GM12865 (cell line): ENCODE results near the gene PLAU.

Experiments
- DNase-seq: peaks from one replicate; pipeline ENCODE4 v3.0.0; 2010; ENCODE audit warnings: low read depth
- H3K4me3 ChIP-seq: 2 replicates; pipeline ENCODE4 v1.5.1; 2011; ENCODE audit warnings: mild to moderate bottlenecking, low read depth, low read length, control low read depth
- TF ChIP-seq, protein P1 (sequence below): IDR thresholded peaks from 2 replicates; pipeline ENCODE4 v1.5.1; 2011; ENCODE audit warnings: low read length, control low read depth, low read depth, inconsistent platforms; ENCODE audit not compliant: insufficient read depth; ENCODE audit errors: missing control alignments

PLAU gene

DNA sequence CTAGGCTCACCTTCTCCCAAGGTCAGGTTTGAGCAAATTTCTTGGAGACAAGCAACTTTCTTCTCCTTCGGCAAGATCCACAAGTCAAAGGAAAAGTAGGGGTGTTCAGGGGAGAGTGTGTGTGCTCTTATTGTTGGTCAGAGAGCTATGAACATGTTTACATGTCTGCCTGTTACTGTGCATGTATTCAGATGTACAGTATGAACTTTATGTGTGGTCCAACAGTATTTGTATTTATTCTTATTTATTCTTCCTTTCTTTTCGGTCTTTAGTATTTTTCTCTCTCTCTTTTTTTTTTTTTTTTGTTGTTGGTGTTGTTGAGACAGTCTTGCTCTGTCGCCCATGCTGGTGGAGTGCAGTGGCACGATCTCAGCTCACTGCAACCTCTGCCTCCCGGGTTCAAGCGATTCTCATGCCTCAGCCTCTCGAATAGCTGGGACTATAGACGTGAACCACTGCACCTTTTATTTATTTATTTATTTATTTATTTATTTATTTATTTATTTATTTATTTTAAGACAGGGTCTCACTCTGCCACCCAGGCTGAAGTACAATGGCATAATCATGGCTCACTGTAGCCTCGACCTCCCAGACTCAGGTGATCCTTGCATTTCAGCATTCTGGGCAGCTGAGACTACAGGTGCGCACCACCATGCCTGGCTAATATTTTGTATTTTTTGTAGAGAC, 38.2 kb downstream of the PLAU start:
- no peak overlapping the region for H3K4me3 ChIP-seq
- no peak for DNase-seq
- TF ChIP-seq, protein P1, sequence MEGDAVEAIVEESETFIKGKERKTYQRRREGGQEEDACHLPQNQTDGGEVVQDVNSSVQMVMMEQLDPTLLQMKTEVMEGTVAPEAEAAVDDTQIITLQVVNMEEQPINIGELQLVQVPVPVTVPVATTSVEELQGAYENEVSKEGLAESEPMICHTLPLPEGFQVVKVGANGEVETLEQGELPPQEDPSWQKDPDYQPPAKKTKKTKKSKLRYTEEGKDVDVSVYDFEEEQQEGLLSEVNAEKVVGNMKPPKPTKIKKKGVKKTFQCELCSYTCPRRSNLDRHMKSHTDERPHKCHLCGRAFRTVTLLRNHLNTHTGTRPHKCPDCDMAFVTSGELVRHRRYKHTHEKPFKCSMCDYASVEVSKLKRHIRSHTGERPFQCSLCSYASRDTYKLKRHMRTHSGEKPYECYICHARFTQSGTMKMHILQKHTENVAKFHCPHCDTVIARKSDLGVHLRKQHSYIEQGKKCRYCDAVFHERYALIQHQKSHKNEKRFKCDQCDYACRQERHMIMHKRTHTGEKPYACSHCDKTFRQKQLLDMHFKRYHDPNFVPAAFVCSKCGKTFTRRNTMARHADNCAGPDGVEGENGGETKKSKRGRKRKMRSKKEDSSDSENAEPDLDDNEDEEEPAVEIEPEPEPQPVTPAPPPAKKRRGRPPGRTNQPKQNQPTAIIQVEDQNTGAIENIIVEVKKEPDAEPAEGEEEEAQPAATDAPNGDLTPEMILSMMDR = no peak

DNA sequence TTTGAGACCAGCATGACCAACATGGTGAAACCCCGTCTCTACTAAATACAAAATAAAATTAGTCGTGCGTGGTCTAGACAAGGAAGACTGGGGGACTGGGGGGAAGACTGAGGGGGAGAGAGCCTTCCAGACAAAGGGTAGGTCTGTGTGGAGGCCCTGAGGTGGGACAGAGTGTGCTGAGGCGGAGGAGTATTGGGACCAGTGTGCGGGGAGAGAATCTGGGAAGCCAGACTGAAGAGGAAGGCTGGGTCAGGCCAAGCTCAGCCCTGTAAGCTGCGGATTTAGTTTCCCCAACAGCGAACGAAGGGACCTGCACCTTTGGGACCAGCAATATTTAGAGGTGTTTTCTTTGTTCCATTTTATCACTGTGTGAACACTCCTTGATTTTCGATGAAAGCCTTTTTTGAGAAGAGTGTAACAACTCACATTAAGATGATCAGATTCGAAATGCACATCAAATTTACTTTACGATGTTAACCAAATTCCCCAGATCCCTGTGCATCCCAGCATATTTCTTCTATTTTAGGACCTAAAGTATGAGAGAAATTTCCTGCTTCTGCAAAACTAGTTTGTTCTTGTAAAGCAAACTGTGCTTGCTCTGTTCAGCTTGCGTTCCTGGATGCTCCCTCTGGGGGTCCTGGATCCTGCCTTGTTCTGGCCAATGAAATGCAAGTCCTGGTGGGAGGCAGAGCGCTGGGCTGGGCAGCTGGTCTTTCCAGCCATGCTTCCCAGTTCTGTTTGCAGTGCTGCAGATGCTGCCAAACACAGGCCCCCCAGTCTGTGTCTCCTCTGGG, 39.4 kb downstream of the PLAU start:
- TF ChIP-seq, protein P1 = no peak
- H3K4me3 ChIP-seq = no peak overlapping the region
- no peak for DNase-seq

DNA sequence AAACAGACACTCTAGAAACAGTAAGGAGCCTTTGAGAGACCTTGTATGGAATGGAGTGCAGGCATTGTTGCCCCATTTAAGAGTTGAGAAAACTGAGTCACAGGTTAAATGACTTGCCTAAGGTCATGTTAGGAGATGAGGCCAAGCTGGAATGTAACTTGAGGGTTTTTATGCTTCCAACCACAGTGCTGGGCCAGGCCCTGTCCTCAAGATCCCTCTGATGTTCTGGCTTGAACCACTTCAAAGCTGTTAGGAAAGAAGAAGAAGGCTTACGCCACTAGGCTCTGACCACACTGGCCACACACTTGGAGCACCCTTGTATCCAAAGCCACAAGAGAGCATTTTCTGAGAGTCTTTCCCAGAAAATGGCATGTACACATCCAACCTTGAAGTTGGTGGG, 42.7 kb downstream of the PLAU start:
- TF ChIP-seq, protein P1 = no peak
- DNase-seq = no peak
- H3K4me3 ChIP-seq = no peak overlapping the region

DNA sequence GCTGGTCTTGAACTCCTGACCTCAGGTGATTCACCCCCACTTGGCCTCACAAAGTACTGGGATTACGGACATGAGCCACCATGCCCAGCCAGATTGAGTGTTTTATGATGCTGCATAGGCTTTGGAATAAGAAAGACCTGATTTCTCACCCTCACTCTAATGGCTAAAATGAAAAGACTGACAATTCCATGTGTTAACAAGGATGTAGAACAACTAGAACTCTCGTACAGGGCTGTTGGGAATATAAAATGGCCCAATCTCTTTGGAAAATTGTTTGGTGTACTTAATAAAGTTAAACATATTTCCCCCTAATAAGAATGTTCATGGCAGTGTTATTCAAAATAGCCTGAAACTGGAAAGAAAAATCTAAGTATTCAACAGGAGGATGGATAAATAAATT, 43.8 kb downstream of the PLAU start:
- TF ChIP-seq, protein P1 = no peak
- no peak overlapping the region for H3K4me3 ChIP-seq
- no peak for DNase-seq

DNA sequence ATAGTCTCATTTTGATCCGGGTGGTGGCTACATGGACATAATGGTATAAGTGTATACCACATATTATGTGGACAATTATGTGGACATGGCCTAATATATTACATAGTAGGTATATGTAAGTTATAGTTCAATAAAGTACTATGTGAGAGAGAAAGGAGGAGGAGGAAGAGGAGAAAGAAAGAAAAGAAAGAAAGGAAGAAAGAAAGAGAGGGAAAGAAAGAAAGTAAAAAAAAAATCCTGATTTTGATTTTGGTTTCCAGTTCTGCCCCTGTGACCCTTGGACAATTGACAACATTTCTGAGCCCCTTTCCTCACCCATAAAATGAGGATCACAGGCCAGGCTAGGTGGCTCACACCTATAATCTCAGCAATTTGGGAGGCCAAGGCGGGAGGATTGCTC, 44.8 kb downstream of the PLAU start:
- H3K4me3 ChIP-seq = no peak overlapping the region
- DNase-seq = no peak
- TF ChIP-seq, protein P1 = no peak

DNA sequence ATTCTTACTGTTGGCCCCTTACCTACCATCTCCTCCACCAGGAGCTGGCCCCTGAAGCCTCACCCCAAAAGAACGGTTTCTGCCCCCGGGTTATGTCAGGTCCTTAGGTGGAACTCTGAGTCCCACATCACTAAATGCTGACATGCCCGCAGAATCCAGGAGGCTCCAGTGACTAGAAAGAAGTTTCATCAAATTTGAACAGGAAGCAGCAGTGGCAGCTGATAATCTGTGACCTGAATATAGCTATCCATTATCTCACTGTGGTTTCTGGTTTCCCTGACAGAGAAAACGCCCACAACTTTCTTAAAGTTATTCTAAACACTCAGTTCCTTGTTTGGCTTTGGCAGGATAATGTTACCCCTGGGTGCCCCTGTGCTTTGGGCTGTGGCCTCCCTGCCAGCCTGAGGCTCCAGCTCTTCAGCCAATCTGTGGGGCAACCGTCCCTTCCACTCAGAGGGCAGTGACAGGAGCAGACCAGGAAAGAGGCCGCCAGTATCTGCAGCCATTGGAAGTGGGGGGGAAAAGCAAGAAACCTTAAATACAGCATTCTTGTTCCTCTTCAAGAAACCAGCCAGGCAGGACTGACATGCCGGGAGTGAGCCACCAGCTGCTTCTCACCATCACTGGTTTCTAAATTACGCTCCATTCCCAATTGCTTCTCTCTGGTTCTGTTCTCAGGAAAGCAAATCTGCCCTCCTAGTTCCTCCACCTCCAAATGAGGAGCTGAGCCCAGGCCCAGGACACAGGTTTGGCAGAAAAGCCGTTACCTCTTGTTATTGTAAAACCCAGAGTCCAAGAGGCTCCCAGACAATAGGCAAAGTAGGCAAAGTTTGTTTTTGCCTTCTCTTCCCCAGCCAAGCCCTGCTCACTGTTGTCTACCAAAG, 45.8 kb downstream of the PLAU start:
- peak overlapping the region; percentile 16 for H3K4me3 ChIP-seq
- DNase-seq = peak; percentile 70
- TF ChIP-seq, protein P1 = no peak
